Fibroblast of mammary gland (primary cell): Measurements from ENCODE around the gene KHDRBS1.

Experiments
- DNase-seq: peaks from one replicate; pipeline ENCODE4 v3.0.0-alpha.2; 2010; ENCODE audit warnings: low read depth
- H3K4me3 ChIP-seq: 2 replicates; pipeline ENCODE4 v1.5.1; 2011; ENCODE audit warnings: low read depth, mild to moderate bottlenecking, low read length, moderate library complexity; ENCODE audit not compliant: control insufficient read depth
- TF ChIP-seq, protein P1 (sequence below): conservative IDR thresholded peaks from 2 replicates; pipeline ENCODE4 v1.5.1; 2011; ENCODE audit warnings: low read depth, low read length, inconsistent platforms; ENCODE audit not compliant: control insufficient read depth, insufficient read depth

Gene KHDRBS1, protein sequence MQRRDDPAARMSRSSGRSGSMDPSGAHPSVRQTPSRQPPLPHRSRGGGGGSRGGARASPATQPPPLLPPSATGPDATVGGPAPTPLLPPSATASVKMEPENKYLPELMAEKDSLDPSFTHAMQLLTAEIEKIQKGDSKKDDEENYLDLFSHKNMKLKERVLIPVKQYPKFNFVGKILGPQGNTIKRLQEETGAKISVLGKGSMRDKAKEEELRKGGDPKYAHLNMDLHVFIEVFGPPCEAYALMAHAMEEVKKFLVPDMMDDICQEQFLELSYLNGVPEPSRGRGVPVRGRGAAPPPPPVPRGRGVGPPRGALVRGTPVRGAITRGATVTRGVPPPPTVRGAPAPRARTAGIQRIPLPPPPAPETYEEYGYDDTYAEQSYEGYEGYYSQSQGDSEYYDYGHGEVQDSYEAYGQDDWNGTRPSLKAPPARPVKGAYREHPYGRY

DNA sequence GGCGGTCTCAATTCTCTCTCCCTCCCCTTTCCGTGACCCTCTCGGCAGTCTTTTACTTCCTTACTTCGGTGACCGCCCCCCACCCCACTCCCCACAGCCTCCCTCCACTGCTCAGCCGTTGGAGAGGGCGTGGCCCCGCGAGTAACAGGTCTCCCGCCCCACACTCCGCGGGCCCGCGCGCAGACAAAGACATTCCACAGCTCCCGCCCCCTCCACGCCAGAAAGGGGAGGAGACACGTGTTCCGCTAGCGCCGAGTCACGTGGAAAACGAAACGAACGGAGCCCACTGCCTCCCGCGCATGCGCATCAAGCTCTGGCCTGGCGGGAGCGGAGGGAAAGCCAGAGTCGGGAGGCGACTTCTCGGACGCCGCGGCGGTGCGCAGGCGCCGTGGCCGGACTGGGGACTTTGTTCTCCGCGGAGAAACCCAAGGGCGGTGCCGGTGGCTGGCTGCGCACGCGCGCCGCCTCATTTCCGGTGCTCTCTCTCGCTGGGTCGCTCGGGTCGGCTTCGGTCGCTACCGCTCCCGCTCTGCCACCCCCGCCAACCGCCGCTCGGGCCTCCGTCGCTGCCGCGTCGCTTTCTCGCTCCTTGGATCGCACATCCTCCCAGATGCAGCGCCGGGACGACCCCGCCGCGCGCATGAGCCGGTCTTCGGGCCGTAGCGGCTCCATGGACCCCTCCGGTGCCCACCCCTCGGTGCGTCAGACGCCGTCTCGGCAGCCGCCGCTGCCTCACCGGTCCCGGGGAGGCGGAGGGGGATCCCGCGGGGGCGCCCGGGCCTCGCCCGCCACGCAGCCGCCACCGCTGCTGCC lies at the start of gene KHDRBS1:
TSS of gene KHDRBS1 (plus strand) at position 483 of the 813 bp plus-strand sequence. CDS start at position 611, 128 bp downstream.
- TF ChIP-seq, protein P1, sequence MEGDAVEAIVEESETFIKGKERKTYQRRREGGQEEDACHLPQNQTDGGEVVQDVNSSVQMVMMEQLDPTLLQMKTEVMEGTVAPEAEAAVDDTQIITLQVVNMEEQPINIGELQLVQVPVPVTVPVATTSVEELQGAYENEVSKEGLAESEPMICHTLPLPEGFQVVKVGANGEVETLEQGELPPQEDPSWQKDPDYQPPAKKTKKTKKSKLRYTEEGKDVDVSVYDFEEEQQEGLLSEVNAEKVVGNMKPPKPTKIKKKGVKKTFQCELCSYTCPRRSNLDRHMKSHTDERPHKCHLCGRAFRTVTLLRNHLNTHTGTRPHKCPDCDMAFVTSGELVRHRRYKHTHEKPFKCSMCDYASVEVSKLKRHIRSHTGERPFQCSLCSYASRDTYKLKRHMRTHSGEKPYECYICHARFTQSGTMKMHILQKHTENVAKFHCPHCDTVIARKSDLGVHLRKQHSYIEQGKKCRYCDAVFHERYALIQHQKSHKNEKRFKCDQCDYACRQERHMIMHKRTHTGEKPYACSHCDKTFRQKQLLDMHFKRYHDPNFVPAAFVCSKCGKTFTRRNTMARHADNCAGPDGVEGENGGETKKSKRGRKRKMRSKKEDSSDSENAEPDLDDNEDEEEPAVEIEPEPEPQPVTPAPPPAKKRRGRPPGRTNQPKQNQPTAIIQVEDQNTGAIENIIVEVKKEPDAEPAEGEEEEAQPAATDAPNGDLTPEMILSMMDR, result no peak
- peak; percentile 97 for DNase-seq
- peak within 1 kb of the TSS; percentile 97 for H3K4me3 ChIP-seq

DNA sequence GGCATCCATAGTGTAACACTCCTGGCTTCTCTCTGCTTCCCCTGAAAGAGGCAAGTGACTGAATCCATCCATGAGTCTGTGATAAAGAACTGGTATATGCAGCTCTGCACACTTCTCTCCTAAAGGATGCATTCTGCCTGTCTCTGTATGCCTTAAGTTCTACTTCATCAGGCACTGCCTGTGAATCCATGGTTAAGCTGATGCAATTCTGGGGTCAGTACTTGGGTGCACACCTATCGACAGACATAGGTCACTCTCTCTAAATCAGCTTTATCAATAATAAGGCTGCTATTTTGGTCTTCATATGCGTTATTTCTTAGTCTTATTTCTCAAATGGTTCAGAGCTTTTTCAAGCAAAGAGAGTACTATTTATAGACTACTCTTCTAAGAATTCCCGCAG lies 42.8 kb upstream of the KHDRBS1 start:
- no peak for DNase-seq
- TF ChIP-seq, protein P1, result no peak
- no peak overlapping the region for H3K4me3 ChIP-seq

DNA sequence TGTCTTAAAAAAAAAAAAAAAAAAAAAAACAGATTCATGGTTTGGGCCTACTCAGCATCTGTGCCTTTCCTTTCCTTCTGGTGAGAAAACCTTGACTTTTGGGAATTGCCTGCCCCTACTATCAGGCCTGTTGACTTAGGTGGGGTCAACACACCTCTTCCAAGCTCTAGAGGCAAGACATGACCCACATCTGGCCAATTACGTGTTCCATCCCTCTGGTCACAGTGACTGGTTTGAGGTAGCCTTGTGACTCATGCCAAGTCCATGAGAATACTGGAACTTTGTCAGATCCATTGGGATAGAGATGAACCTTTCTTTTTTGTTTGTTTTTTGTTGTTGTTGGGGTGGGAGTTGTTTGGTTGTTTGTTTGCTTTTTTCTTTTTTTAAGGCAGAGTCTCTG lies 37.3 kb upstream of the KHDRBS1 start:
- H3K4me3 ChIP-seq, result no peak overlapping the region
- TF ChIP-seq, protein P1, result no peak
- DNase-seq, result peak; percentile 91

DNA sequence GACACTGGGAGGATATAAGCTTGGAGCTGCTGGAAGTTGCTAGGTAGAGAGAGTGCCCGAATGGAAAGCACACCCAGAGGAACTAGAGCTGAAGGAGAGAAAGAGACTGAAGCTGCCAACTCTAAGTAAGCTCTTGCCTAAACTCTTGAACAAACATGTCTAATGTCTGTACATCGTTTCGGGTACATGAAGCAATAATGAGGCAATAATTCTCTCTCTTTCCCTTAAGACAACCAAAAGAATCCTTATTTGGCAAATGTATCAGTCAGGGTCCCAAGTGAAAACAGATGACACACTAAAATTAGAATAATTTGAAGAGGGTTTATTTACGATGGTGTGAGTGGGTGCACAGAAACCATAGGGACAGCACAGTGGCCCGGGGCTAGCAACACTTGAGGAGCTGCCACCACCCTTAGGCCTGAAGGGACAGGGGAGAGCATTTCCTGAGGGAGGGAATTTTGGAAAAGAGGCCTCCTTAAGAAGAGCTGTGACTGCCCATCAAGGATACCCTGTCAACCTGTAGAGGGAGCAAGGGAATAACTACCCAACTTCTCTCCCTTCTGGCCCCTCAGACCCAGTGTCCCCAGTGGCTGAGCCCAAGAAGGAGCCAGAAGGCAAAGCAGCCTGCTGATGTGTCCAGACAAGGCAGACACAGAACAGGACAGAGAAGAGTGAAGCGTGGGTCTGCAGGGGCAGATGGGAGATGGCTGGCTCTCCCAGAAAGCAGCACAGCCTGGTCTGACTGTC lies 36.1 kb upstream of the KHDRBS1 start:
- peak; percentile 92 for DNase-seq

DNA sequence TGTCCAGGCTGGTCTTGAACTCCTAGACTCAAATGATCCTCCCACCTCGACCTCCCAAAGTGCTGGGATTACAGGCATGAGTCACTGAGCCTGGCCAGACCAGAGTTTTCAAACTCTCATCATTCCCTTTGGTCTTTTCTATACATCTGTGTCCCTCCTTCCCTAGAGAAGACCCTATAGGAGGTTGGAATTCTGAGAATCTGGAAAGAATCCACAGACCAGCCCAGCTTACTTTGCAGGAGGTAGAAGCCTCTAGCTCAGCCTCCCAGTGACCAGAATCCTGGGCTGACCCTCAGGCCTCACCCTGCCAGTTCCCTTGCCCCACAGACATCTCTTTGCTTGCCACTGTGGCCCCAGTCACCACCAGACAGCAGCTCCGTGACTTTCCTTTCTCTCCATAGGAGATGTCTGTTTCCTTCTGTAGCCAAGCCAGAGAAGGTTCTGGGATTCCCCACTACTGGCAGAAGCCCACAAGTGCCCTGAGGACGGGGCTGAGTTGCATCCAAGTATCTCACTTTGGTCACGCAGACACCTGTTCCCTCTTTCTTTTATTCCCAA lies 34.7 kb upstream of the KHDRBS1 start:
- H3K4me3 ChIP-seq, result no peak overlapping the region
- DNase-seq, result no peak
- TF ChIP-seq, protein P1, result no peak

More for the DNA sequence above, 36.1 kb upstream of the KHDRBS1 start:
- TF ChIP-seq, protein P1, result peak; percentile 49
- H3K4me3 ChIP-seq, result no peak overlapping the region
